WTC11 (cell line): ENCODE results near the gene SNX15. TPM values are rescaled to one million over a fixed set of nuclear protein-coding genes. Genes with fewer than 3 reads are reported as not detected.

Experiments
- ATAC-seq: fragments of 200-7000 bp; cut with Tn5 transposase; 2 replicates; pipeline ENCODE4 v1.10.0; 2021; ENCODE audit warnings: mild to moderate bottlenecking, moderate library complexity
- CTCF ChIA-PET: fragments of 300-600 bp; sonication (Branson Sonifier 250); formaldehyde crosslinking; loops from one replicate; lab custom pipeline; 2021; ENCODE audit warnings: antibody characterized with exemption; lab: Charles Lee
- POLR2A ChIA-PET: fragments of 350-600 bp; sonication (Branson Sonifier 250); formaldehyde crosslinking; loops from one replicate; lab custom pipeline; 2021; ENCODE audit warnings: antibody characterized with exemption; lab: Charles Lee
- DNase-seq: peaks from one replicate; pipeline ENCODE4 v3.0.0; 2021; ENCODE audit warnings: low spot score
- H3K27ac Mint-ChIP-seq: 2 replicates; pipeline ENCODE4 v1.8.0; 2021; ENCODE audit warnings: mixed read lengths
- H3K27me3 Mint-ChIP-seq: 2 replicates; pipeline ENCODE4 v1.8.0; 2021; ENCODE audit warnings: low read depth, mild to moderate bottlenecking, moderate library complexity, mixed read lengths
- H3K36me3 Mint-ChIP-seq: 2 replicates; pipeline ENCODE4 v1.8.0; 2021; ENCODE audit warnings: mixed read lengths
- H3K4me1 Mint-ChIP-seq: 2 replicates; pipeline ENCODE4 v1.8.0; 2022; ENCODE audit warnings: mixed read lengths
- H3K4me3 Mint-ChIP-seq: 2 replicates; pipeline ENCODE4 v1.8.0; 2021; ENCODE audit warnings: mild to moderate bottlenecking, moderate library complexity, mixed read lengths
- H3K9me3 Mint-ChIP-seq: 2 replicates; pipeline ENCODE4 v1.8.0; 2021; ENCODE audit warnings: mixed read lengths
- CREM ChIP-seq: sonication (generic); formaldehyde crosslinking; IDR thresholded peaks from 2 replicates; pipeline ENCODE4 v1.8.1; 2022; ENCODE audit warnings: mild to moderate bottlenecking, missing genetic modification reagents, moderate library complexity
- FOXK1 ChIP-seq: sonication (generic); formaldehyde crosslinking; IDR thresholded peaks from 2 replicates; pipeline ENCODE4 v1.8.0; 2022; ENCODE audit warnings: mild to moderate bottlenecking, moderate library complexity, missing genetic modification reagents
- HMGA2 ChIP-seq: fragments of 250-450 bp; sonication (Bioruptor Pico); IDR thresholded peaks from 2 replicates; pipeline ENCODE4 v1.4.0; 2021; ENCODE audit warnings: mild to moderate bottlenecking, moderate library complexity
- IRF2 ChIP-seq: sonication (generic); formaldehyde crosslinking; IDR thresholded peaks from 2 replicates; pipeline ENCODE4 v1.8.0; 2022; ENCODE audit warnings: low read depth, missing genetic modification reagents, borderline replicate concordance
- MXD4 ChIP-seq: fragments of 250-450 bp; sonication (Bioruptor Pico); IDR thresholded peaks from 2 replicates; pipeline ENCODE4 v1.8.0; 2021; ENCODE audit warnings: mild to moderate bottlenecking, moderate library complexity, borderline replicate concordance
- PRRX2 ChIP-seq: fragments of 250-450 bp; sonication (Bioruptor Pico); IDR thresholded peaks from 2 replicates; pipeline ENCODE4 v1.8.0; 2021; ENCODE audit warnings: mild to moderate bottlenecking
- RELA ChIP-seq: sonication (generic); formaldehyde crosslinking; IDR thresholded peaks from 2 replicates; pipeline ENCODE4 v1.8.1; 2022; ENCODE audit warnings: missing genetic modification reagents, mild to moderate bottlenecking, borderline replicate concordance
- ZNF232 ChIP-seq: sonication (generic); formaldehyde crosslinking; IDR thresholded peaks from 2 replicates; pipeline ENCODE4 v1.8.0; 2022; ENCODE audit warnings: mild to moderate bottlenecking, missing genetic modification reagents
- total RNA-seq: library from RNA; stranded (reverse); gene quantifications from 3 replicates; pipeline ENCODE4 v1.2.3, GENCODE V29; 2021
- TF ChIP-seq, protein P1 (sequence below): sonication (generic); formaldehyde crosslinking; IDR thresholded peaks from 2 replicates; pipeline ENCODE4 v1.8.1; 2022; ENCODE audit warnings: missing genetic modification reagents, borderline replicate concordance
- TF ChIP-seq, protein P2 (sequence below): fragments of 200-600 bp; IDR thresholded peaks from 2 replicates; pipeline ENCODE4 v1.8.0; 2022; ENCODE audit warnings: antibody characterized with exemption
- TF ChIP-seq, protein P3 (sequence below): fragments of 250-450 bp; sonication (Bioruptor Pico); IDR thresholded peaks from 2 replicates; pipeline ENCODE4 v1.8.0; 2021; ENCODE audit warnings: mild to moderate bottlenecking
- TF ChIP-seq, protein P4 (sequence below): sonication (generic); formaldehyde crosslinking; IDR thresholded peaks from 2 replicates; pipeline ENCODE4 v1.8.1; 2022; ENCODE audit warnings: low read depth, mild to moderate bottlenecking, moderate library complexity, missing genetic modification reagents, borderline replicate concordance
- TF ChIP-seq, protein P5 (sequence below): sonication (generic); formaldehyde crosslinking; IDR thresholded peaks from 2 replicates; pipeline ENCODE4 v1.8.0; 2022; ENCODE audit warnings: mild to moderate bottlenecking, missing genetic modification reagents
- TF ChIP-seq, protein P6 (sequence below): fragments of 250-450 bp; sonication (Bioruptor Pico); IDR thresholded peaks from 2 replicates; pipeline ENCODE4 v2.1.2; 2022; ENCODE audit warnings: mild to moderate bottlenecking, moderate library complexity
- TF ChIP-seq, protein P7 (sequence below): fragments of 250-450 bp; sonication (Bioruptor Pico); IDR thresholded peaks from 2 replicates; pipeline ENCODE4 v1.9.0; 2021; ENCODE audit warnings: mild to moderate bottlenecking, borderline replicate concordance
- TF ChIP-seq, protein P8 (sequence below): sonication (generic); formaldehyde crosslinking; IDR thresholded peaks from 2 replicates; pipeline ENCODE4 v1.8.1; 2022; ENCODE audit warnings: low read depth, missing genetic modification reagents, borderline replicate concordance

Gene SNX15
- total RNA-seq, 1 experiment from 2014 or later = 17.6 TPM

DNA sequence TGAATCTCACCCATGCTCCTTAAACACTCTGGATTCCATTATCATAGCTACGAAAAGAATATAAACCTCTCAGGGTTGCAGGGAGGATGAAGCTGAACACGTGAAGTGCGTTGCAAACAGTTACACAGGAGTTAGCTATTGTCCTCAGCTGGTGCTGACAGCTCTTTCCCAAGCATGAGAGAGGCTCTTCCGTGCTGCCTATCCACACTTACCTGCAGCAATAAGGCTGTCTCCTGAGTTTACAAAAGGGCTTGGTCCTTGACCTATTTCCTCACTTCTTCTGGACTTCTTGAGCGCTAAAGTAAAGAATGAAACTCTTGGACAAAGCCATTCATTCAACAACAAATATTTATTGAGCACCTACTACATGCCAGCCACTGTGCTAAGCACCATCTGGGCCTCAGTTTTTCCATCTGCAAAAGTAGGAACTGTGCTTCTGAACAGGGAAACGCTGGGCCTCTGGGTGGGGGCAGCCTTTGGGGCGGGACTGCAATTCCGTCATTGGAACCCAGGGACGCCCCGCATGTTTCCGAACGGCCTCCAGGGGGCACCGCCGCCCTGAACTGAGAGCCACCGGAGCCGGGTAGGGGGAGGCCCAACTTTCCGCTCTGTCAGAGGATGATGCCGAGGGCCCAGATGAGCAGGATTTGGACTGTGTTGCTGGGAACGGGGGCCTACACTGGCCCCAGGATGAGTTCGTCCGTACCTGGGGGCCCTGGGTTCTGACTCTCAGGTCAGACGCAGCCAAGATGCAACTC is 13.9 kb upstream of the SNX15 start:
- ChIA-PET CTCF (interaction anchor here (0.7 to 5.4 kb wide), 39 partner anchors 9 to 250 kb away, joined by 3 to 37 read pairs (median 6); partner anchors contain the start of genes BATF2, CDC42BPG, CDCA5 and FAU), POLR2A (interaction anchor here (1.2 kb wide), 1 partner anchor 109 kb away, joined by 3 read pairs; the partner anchor contains the start of genes FAU and MRPL49)
- H3K4me3 Mint-ChIP-seq = peak overlapping the region; percentile 78
- H3K9me3 Mint-ChIP-seq = no peaks in the 10 kb centered on the region
- peak overlapping the region; percentile 92 for H3K27ac Mint-ChIP-seq
- TF ChIP-seq, protein P1, sequence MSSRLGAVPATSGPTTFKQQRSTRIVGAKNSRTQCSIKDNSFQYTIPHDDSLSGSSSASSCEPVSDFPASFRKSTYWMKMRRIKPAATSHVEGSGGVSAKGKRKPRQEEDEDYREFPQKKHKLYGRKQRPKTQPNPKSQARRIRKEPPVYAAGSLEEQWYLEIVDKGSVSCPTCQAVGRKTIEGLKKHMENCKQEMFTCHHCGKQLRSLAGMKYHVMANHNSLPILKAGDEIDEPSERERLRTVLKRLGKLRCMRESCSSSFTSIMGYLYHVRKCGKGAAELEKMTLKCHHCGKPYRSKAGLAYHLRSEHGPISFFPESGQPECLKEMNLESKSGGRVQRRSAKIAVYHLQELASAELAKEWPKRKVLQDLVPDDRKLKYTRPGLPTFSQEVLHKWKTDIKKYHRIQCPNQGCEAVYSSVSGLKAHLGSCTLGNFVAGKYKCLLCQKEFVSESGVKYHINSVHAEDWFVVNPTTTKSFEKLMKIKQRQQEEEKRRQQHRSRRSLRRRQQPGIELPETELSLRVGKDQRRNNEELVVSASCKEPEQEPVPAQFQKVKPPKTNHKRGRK (CRISPR knock-in tag) = no peak
- 0 out of 2 replicates have a peak, but pooled peaks have one; percentile 11 for TF ChIP-seq ZNF232 (CRISPR knock-in tag)
- TF ChIP-seq MXD4 (CRISPR knock-in tag) = no peak
- TF ChIP-seq HMGA2 (CRISPR knock-in tag) = no peak
- TF ChIP-seq, protein P2, sequence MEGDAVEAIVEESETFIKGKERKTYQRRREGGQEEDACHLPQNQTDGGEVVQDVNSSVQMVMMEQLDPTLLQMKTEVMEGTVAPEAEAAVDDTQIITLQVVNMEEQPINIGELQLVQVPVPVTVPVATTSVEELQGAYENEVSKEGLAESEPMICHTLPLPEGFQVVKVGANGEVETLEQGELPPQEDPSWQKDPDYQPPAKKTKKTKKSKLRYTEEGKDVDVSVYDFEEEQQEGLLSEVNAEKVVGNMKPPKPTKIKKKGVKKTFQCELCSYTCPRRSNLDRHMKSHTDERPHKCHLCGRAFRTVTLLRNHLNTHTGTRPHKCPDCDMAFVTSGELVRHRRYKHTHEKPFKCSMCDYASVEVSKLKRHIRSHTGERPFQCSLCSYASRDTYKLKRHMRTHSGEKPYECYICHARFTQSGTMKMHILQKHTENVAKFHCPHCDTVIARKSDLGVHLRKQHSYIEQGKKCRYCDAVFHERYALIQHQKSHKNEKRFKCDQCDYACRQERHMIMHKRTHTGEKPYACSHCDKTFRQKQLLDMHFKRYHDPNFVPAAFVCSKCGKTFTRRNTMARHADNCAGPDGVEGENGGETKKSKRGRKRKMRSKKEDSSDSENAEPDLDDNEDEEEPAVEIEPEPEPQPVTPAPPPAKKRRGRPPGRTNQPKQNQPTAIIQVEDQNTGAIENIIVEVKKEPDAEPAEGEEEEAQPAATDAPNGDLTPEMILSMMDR = peak; percentile 60
- TF ChIP-seq CREM = 0 out of 2 replicates have a peak, but pooled peaks have one; percentile 46
- 0 out of 2 replicates have a peak, but pooled peaks have one; percentile 15 for TF ChIP-seq FOXK1
- peak; percentile 81 for ATAC-seq
- H3K36me3 Mint-ChIP-seq = peaks cover 19% of the 10 kb centered on the region
- H3K4me1 Mint-ChIP-seq = peaks cover 18% of the 10 kb centered on the region
- H3K27me3 Mint-ChIP-seq = no peaks in the 10 kb centered on the region
- peak; percentile 90 for DNase-seq

DNA sequence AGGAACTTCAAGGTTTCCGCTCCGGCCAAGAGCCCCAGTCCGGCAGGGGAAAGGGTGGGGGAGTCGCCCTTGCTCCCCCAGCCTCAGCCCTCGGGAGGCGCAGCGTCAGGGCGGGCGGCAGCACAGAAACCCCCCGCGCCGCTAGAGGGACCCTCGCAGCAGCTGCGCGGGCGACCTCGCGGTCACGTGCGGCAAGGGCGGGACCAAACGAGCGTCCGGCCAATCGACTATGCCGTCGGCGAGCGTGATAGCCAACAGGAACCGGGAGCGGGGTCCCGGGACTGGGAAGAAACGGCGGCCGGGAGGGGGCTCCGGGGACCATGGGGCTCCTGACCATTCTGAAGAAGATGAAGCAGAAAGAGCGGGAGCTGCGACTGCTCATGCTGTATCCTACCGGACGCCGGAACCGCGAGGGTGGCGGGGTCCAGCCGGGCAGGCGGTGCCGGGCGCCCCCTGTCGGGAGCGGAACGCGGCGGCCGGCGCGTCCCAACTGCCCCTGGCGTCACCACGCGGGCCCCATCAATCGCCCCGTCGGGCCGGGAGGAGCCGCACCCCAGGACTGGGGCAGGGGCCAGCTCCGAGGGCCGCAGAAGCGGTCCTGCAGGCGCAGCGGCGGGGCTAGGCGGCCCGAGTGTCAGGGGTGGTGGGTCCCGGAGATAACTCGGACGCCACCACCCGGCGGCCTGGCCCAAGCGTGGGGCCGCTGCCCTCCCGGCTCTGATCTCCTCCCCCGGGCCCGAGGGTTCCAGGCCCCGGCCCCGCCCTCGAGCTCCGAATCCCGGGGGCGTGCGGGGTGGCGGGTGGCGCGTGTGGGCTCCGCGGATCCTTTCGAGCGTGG is 13.1 kb upstream of the SNX15 start, which contains the start of gene ARL2:
Gene ARL2 (plus strand): TSS at position 273 of the 838 bp plus-strand sequence. CDS start 48 bp downstream, at position 321.
- ChIA-PET POLR2A (interaction anchor here (1.0 to 1.2 kb wide), 3 partner anchors 17 to 165 kb away, joined by 3 read pairs; partner anchors contain the start of genes BATF2, FAU and MRPL49), CTCF (interaction anchor here (0.6 to 5.4 kb wide), 48 partner anchors 10 to 871 kb away, joined by 3 to 37 read pairs (median 5); partner anchors contain the start of genes BATF2, CDC42BPG, FAU and GPHA2)
- H3K36me3 Mint-ChIP-seq = peaks cover 27% of the 10 kb centered on the region
- peak; percentile 95 for DNase-seq
- H3K4me1 Mint-ChIP-seq = peaks cover 18% of the 10 kb centered on the region
- peak; percentile 82 for ATAC-seq
- H3K27me3 Mint-ChIP-seq = no peaks in the 10 kb centered on the region
- no peaks in the 10 kb centered on the region for H3K9me3 Mint-ChIP-seq
- peak within 1 kb of the TSS; percentile 81 for H3K4me3 Mint-ChIP-seq
- peak within 1 kb of the TSS; percentile 92 for H3K27ac Mint-ChIP-seq
- TF ChIP-seq IRF2 (CRISPR knock-in tag) (no peak), FOXK1 (peak; percentile 23; the same call in 1 of the 2 replicates), RELA (CRISPR knock-in tag) (peak; percentile 75; the same call in 1 of the 2 replicates), PRRX2 (CRISPR knock-in tag) (no peak)
- TF ChIP-seq, protein P3, sequence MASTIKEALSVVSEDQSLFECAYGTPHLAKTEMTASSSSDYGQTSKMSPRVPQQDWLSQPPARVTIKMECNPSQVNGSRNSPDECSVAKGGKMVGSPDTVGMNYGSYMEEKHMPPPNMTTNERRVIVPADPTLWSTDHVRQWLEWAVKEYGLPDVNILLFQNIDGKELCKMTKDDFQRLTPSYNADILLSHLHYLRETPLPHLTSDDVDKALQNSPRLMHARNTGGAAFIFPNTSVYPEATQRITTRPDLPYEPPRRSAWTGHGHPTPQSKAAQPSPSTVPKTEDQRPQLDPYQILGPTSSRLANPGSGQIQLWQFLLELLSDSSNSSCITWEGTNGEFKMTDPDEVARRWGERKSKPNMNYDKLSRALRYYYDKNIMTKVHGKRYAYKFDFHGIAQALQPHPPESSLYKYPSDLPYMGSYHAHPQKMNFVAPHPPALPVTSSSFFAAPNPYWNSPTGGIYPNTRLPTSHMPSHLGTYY (CRISPR knock-in tag) = no peak
- TF ChIP-seq, protein P4, sequence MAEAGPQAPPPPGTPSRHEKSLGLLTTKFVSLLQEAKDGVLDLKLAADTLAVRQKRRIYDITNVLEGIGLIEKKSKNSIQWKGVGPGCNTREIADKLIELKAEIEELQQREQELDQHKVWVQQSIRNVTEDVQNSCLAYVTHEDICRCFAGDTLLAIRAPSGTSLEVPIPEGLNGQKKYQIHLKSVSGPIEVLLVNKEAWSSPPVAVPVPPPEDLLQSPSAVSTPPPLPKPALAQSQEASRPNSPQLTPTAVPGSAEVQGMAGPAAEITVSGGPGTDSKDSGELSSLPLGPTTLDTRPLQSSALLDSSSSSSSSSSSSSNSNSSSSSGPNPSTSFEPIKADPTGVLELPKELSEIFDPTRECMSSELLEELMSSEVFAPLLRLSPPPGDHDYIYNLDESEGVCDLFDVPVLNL (CRISPR knock-in tag) = no peak
- TF ChIP-seq, protein P5, sequence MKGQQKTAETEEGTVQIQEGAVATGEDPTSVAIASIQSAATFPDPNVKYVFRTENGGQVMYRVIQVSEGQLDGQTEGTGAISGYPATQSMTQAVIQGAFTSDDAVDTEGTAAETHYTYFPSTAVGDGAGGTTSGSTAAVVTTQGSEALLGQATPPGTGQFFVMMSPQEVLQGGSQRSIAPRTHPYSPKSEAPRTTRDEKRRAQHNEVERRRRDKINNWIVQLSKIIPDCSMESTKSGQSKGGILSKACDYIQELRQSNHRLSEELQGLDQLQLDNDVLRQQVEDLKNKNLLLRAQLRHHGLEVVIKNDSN (CRISPR knock-in tag) = peak; percentile 99
- TF ChIP-seq, protein P6, sequence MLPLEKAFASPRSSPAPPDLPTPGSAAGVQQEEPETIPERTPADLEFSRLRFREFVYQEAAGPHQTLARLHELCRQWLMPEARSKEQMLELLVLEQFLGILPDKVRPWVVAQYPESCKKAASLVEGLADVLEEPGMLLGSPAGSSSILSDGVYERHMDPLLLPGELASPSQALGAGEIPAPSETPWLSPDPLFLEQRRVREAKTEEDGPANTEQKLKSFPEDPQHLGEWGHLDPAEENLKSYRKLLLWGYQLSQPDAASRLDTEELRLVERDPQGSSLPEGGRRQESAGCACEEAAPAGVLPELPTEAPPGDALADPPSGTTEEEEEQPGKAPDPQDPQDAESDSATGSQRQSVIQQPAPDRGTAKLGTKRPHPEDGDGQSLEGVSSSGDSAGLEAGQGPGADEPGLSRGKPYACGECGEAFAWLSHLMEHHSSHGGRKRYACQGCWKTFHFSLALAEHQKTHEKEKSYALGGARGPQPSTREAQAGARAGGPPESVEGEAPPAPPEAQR = no peak
- TF ChIP-seq, protein P7, sequence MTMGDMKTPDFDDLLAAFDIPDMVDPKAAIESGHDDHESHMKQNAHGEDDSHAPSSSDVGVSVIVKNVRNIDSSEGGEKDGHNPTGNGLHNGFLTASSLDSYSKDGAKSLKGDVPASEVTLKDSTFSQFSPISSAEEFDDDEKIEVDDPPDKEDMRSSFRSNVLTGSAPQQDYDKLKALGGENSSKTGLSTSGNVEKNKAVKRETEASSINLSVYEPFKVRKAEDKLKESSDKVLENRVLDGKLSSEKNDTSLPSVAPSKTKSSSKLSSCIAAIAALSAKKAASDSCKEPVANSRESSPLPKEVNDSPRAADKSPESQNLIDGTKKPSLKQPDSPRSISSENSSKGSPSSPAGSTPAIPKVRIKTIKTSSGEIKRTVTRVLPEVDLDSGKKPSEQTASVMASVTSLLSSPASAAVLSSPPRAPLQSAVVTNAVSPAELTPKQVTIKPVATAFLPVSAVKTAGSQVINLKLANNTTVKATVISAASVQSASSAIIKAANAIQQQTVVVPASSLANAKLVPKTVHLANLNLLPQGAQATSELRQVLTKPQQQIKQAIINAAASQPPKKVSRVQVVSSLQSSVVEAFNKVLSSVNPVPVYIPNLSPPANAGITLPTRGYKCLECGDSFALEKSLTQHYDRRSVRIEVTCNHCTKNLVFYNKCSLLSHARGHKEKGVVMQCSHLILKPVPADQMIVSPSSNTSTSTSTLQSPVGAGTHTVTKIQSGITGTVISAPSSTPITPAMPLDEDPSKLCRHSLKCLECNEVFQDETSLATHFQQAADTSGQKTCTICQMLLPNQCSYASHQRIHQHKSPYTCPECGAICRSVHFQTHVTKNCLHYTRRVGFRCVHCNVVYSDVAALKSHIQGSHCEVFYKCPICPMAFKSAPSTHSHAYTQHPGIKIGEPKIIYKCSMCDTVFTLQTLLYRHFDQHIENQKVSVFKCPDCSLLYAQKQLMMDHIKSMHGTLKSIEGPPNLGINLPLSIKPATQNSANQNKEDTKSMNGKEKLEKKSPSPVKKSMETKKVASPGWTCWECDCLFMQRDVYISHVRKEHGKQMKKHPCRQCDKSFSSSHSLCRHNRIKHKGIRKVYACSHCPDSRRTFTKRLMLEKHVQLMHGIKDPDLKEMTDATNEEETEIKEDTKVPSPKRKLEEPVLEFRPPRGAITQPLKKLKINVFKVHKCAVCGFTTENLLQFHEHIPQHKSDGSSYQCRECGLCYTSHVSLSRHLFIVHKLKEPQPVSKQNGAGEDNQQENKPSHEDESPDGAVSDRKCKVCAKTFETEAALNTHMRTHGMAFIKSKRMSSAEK = no peak
- TF ChIP-seq, protein P8, sequence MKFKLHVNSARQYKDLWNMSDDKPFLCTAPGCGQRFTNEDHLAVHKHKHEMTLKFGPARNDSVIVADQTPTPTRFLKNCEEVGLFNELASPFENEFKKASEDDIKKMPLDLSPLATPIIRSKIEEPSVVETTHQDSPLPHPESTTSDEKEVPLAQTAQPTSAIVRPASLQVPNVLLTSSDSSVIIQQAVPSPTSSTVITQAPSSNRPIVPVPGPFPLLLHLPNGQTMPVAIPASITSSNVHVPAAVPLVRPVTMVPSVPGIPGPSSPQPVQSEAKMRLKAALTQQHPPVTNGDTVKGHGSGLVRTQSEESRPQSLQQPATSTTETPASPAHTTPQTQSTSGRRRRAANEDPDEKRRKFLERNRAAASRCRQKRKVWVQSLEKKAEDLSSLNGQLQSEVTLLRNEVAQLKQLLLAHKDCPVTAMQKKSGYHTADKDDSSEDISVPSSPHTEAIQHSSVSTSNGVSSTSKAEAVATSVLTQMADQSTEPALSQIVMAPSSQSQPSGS = no peak
